ENCODE data around the gene MCM3AP.
"Not testable (repeated sequence)": the region's sequence is repeated elsewhere in the genome, so short reads cannot be mapped to it uniquely, and the experiment has no call there.

MCM3AP gene

GRCh38 chr21:46239817-46240325, 45.5 kb downstream of the MCM3AP start:
- DNase-seq: no peak

DNA sequence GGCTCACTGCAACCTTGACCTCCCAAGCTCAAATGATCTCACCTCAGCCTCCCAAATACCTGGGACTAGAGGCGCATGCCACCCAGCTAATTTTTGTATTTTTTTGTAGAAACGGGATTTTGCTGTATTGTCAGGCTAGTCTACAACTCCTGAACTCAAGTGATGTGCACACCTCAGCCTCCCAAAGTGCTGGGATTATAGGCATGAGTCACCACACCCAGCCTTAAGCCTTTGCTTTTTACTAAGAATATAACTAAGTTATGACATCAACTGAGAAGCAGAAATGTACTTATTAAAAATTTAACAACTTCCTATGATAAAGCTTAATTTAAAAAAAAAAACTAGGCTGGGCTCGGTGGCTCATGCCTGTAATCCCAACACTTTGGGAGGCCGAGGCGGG, 47.9 kb downstream of the MCM3AP start:
- no peak for DNase-seq

GRCh38 chr21:46234436-46234950, 50.9 kb downstream of the MCM3AP start:
- DNase-seq: no peak

DNA sequence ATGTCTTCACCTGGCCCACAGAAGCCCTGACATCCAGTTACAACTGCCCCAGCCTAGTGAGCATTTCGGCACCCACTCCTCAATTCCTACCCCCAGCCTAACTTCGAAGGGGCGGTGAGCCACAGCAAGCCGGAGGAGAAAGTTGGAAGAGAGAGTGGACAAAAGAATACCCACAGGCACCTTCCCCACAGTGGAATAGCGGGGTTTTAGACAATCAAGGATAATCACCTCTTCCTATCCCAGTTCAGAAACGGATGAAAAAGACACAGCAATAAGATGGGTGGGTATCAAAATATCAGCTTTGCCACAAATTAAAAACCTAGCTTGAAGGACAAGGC, 55.5 kb downstream of the MCM3AP start:
- DNase-seq: no peak

DNA sequence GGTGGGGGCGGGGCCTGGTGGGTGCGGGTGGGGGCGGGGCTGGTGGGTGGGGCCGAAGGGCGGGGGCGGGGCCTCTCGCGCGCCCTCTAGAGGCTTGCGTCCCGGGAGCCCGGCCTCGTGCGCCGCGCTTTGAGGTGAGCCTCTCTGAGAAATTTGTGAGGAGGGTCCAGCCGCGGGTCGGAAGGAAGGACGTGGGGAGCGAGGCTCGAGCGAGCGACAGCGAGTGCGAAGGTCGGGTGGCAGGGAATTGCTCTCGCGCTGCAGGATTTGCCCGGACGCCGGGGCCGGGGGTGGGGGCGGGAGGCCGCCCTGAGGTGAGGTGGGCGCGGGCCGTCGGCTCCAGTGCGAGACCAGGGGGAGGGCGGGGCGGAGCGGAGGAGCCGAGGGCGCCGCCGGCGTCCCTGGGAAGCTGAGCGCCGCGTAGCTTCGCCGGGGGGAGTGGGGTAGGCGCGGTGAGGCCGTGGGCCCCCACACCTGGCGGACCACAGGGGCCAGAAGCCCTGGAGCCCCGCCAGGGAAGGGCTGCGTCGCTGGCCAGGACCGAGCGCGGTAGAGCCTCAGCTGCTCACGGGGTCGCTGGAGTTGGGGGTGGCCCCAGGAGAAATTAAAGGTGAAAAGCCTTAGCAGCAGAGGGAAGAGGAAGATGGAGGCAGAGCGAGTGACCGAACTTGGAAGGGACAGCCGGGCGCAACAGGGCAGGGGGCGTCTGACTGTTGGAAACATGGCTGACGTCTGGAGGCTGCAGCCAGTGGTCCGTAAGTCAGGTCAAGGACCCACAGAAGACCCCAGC, 56.1 kb downstream of the MCM3AP start:
- DNase-seq: peak; percentile 73

GRCh38 chr21:46228345-46229051, 56.9 kb downstream of the MCM3AP start, which contains the start of gene LSS:
LSS (minus strand) TSS chr21:46228774; CDS start chr21:46228745, 29 bp downstream.
- peak; percentile 94 for DNase-seq

- DNase-seq: no peak
Measured at GRCh38 chr21:46227811-46228344, 57.5 kb downstream of the MCM3AP start.

GRCh38 chr21:46226920-46227599, 58.4 kb downstream of the MCM3AP start:
- no peak for DNase-seq

- no peak for DNase-seq
Measured at GRCh38 chr21:46226146-46226545, 59.3 kb downstream of the MCM3AP start.

- not testable (repeated sequence) for DNase-seq
Measured at GRCh38 chr21:46223661-46224060, 61.8 kb downstream of the MCM3AP start.

- no peak for DNase-seq
Measured at GRCh38 chr21:46223217-46223616, 62.2 kb downstream of the MCM3AP start.

- no peak for DNase-seq
Measured at GRCh38 chr21:46222436-46223116, 62.8 kb downstream of the MCM3AP start.

DNA sequence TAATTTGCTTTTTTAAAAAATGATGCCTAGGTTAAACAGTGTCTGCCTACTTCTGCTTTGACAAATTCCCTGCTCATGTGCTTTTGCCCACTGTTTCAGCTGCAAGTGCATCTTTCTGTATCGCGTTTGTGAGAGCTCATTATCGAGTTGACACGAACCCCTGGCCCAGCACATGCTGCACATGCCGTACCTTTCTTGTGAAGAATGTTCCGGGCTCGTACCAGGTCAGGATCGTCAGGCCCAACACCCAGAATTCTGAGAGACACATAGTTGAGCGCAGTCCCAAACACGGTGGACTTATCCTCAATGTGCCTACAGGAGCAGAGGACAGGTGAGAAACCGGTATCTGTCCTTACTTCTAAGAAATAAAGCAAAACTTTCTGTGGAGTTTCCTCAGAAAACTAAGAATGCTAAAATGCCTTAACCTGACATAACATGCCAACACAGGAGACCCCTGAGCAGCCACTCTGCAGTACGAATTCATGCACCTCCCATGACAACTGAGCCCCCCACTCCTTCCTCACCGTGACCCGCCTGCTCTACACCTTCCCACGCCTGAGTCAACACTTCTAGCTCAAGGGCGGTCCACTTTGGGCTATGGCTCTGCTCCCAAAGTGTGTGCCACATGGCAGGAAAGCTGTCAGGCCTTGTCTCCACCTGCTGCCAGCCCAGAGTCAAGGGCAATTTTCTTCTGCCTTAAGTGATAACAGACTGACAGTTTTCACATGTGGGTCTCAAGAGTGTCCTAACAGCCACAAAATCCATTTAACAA, 63.6 kb downstream of the MCM3AP start:
- no peak for DNase-seq

DNA sequence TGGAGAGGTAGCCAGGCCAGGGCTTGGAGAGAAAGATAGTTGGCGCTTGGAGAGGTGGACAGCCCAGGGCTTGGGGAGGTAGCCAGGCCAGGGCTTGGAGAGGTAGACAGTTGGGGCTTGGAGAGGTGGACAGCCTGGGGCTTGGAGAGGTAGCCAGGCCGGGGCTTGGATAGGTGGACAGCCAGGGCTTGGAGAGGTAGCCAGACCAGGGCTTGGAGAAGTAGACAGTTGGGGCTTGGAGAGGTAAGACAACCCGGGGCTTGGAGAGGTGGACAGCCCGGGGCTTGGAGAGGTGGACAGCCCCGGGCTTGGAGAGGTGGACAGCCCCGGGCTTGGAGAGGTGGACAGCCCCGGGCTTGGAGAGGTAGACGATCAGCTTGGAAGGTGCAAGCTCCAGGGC, 64.6 kb downstream of the MCM3AP start:
- no peak for DNase-seq

DNA sequence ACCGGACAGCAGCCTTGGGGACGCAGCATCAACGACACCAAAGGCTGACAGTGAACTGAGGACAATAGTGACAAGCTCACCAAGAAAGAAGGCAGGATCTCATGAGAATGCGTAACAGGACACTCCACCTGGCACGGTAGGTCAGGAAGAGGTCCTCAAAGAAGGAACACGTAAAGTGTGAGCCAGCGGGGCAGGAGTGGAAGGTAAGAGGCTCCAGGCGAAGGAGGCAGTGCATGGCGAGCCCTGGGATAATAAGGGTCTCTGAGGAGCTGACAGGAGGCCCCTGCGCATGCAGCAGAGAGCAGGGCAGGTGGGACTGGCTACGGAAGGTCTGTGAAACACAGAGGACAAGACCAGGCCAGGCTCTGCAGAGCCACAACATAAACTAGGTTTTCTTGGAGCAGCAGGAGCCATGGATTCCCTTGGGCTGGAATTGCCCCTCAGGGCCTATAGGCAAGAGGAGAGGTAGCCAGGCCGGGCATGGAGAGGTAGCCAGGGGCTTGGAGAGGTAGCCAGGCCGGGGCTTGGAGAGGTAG, 65.1 kb downstream of the MCM3AP start:
- DNase-seq: no peak

DNA sequence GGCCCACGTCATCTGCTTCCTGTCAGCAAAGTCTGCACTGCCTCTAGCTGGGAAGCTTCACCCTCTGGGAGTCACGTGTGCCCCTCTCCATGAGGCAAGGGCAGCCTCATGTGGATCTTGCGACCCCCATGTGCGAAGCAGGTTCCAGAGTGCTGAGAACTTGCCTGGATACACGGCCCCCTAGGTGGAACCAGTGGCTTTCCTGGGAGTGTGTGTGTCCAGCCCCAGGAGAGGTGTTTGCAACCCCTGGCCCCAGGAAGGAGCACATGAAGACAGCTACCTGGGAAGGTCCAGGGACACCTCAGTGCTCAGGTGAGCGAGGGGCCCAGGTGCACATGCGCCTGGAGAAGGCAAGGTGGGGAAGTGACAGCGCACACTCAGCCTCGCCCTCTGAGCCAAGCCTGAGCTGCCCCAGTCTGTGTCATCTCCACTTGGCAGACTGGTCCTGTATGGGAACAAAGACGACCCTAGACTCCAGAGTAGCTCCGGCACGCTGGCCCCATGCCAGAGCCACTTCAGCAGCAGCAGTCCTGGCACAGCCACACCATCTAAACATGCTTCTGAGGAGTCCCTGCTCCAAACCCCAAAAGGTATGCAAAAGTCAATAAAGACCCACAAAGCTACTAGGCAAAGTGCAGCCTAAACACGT, 65.7 kb downstream of the MCM3AP start:
- DNase-seq: no peak

GRCh38 chr21:46218906-46219590, 66.4 kb downstream of the MCM3AP start:
- no peak for DNase-seq

GRCh38 chr21:46217511-46218196, 67.8 kb downstream of the MCM3AP start:
- no peak for DNase-seq

- DNase-seq: no peak
Measured at GRCh38 chr21:46216132-46216747, 69.2 kb downstream of the MCM3AP start.

All from NCI-H2171 treated with DMSO at 0.1 percent for 48 hours (cell line).